Liver (tissue), 9 donors: ENCODE data around the gene STN1. TPM values are rescaled to one million over a fixed set of nuclear protein-coding genes. Genes with fewer than 3 reads are reported as not detected.
"Not testable (repeated sequence)": the region's sequence is repeated elsewhere in the genome, so short reads cannot be mapped to it uniquely, and the experiment has no call there.

Experiments
- DNase-seq: peaks from one replicate; pipeline ENCODE4 v3.0.0-alpha.2; 2017; ENCODE audit warnings: low spot score
- H3K27ac ChIP-seq, 2 donors: one replicate each; pipeline ENCODE4 v1.7.0; 2013; ENCODE audit warnings: inconsistent platforms in 2 of 2, low read length in 2 of 2, control low read depth in 1 of 2, low read depth in 1 of 2, mild to moderate bottlenecking in 1 of 2
- H3K27me3 ChIP-seq, 4 donors: one replicate each; pipeline versions ENCODE4 v1.6.1 to v1.7.0; 2013; ENCODE audit warnings: low read length in 3 of 4, inconsistent platforms in 1 of 4, mild to moderate bottlenecking in 1 of 4, moderate library complexity in 1 of 4; ENCODE audit not compliant: control insufficient read depth in 4 of 4, insufficient read depth in 4 of 4
- H3K36me3 ChIP-seq, 4 donors: one replicate each; pipeline versions ENCODE4 v1.6.1 to v1.7.0; 2013; ENCODE audit warnings: low read length in 3 of 4, mild to moderate bottlenecking in 3 of 4, low read depth in 1 of 4, moderate library complexity in 1 of 4; ENCODE audit not compliant: control insufficient read depth in 4 of 4, insufficient read depth in 3 of 4
- H3K4me1 ChIP-seq, 4 donors: one replicate each; pipeline versions ENCODE4 v1.6.1 to v1.7.0; 2013; ENCODE audit warnings: low read length in 3 of 4, mild to moderate bottlenecking in 3 of 4, moderate library complexity in 1 of 4; ENCODE audit not compliant: control insufficient read depth in 4 of 4, insufficient read depth in 4 of 4
- H3K4me3 ChIP-seq, 3 donors: one replicate each; pipeline versions ENCODE4 v1.6.1 to v1.7.0; 2013; ENCODE audit warnings: low read length in 3 of 3, control low read depth in 1 of 3, low read depth in 1 of 3, mild to moderate bottlenecking in 1 of 3
- H3K9ac ChIP-seq, 2 donors: one replicate each; pipeline ENCODE4 v1.7.0; 2013; ENCODE audit warnings: low read length in 2 of 2, mild to moderate bottlenecking in 2 of 2, moderate library complexity in 2 of 2, control low read depth in 1 of 2, low read depth in 1 of 2
- H3K9me3 ChIP-seq, 4 donors: one replicate each; pipeline versions ENCODE4 v1.6.1 to v1.7.0; 2013; ENCODE audit warnings: low read length in 3 of 4; ENCODE audit not compliant: control insufficient read depth in 4 of 4
- EGR1 ChIP-seq, 2 donors: IDR thresholded peaks; 2 replicates each; pipeline ENCODE4 v1.6.1; 2016 to 2018; ENCODE audit warnings: antibody characterized with exemption in 2 of 2, low read depth in 2 of 2
- FOXA1 ChIP-seq: IDR thresholded peaks from 2 replicates; pipeline ENCODE4 v1.6.1; 2016; ENCODE audit warnings: antibody characterized with exemption
- FOXA2 ChIP-seq: IDR thresholded peaks from 2 replicates; pipeline ENCODE4 v1.6.1; 2016; ENCODE audit warnings: antibody characterized with exemption
- GABPA ChIP-seq, 2 donors: IDR thresholded peaks in 1 of 2; conservative IDR thresholded peaks in 1 of 2; 2 replicates each; pipeline ENCODE4 v1.6.1; 2016; ENCODE audit warnings: antibody characterized with exemption in 2 of 2, mild to moderate bottlenecking in 1 of 2, moderate library complexity in 1 of 2
- HNF4A ChIP-seq, 2 donors: conservative IDR thresholded peaks; 2 replicates each; pipeline ENCODE4 v1.6.1; 2016; ENCODE audit warnings: antibody characterized with exemption in 2 of 2, mild to moderate bottlenecking in 2 of 2
- JUND ChIP-seq, 2 donors: IDR thresholded peaks; 2 replicates each; pipeline ENCODE4 v1.6.1; 2016; ENCODE audit warnings: antibody characterized with exemption in 2 of 2
- RAD21 ChIP-seq, 2 donors: IDR thresholded peaks; 2 replicates each; pipeline ENCODE4 v1.6.1; 2016; ENCODE audit warnings: antibody characterized with exemption in 2 of 2, mild to moderate bottlenecking in 2 of 2
- SP1 ChIP-seq: IDR thresholded peaks from 2 replicates; pipeline ENCODE4 v1.6.1; 2018; ENCODE audit warnings: antibody characterized with exemption, mild to moderate bottlenecking
- TAF1 ChIP-seq: conservative IDR thresholded peaks from 2 replicates; pipeline ENCODE4 v1.6.1; 2016; ENCODE audit warnings: antibody characterized with exemption, mild to moderate bottlenecking
- YY1 ChIP-seq: IDR thresholded peaks from 2 replicates; pipeline ENCODE4 v1.6.1; 2016; ENCODE audit warnings: antibody characterized with exemption, mild to moderate bottlenecking
- WGBS: extraction: QIAGEN DNeasy Blood & Tissue Kit; methylation state at CpG from one replicate; pipeline ENCODE4 v1.1.7; 2013; 5-methylcytosine and 5-hydroxymethylcytosine counted together
- polyA plus RNA-seq, 2 donors: library from polyadenylated mRNA; stranded (reverse) in 1 of 2; unstranded in 1 of 2; fragments of 200-250 nt in 1 of 2; fragments of >200 nt in 1 of 2; fragmentation: Nextera tagmentation in 1 of 2; extraction: Ambion mirVana in 1 of 2; gene quantifications; one replicate each; pipeline versions ENCODE4 v1.2.1 to v1.2.3, GENCODE V29; 2013 to 2015
- total RNA-seq, 2 donors: library from RNA; depleted of rRNA; stranded (reverse); fragments of >200 nt; gene quantifications; one replicate each; pipeline ENCODE4 v1.2.3, GENCODE V29; 2014
- TF ChIP-seq, protein P1 (sequence below): fragments of 150-350 bp; IDR thresholded peaks from 2 replicates; pipeline ENCODE4 v1.5.1; 2017; ENCODE audit warnings: improper control_type of control experiment, low read depth, low read length; ENCODE audit not compliant: missing input control
- TF ChIP-seq, protein P2 (sequence below): IDR thresholded peaks from 2 replicates; pipeline ENCODE4 v1.6.1; 2016; ENCODE audit warnings: antibody characterized with exemption
- TF ChIP-seq, protein P3 (sequence below): IDR thresholded peaks from 2 replicates; pipeline ENCODE4 v1.6.1; 2016; ENCODE audit warnings: antibody characterized with exemption
- TF ChIP-seq, protein P4 (sequence below): IDR thresholded peaks from 2 replicates; pipeline ENCODE4 v1.6.1; 2016; ENCODE audit warnings: antibody characterized with exemption
- TF ChIP-seq, protein P5 (sequence below): IDR thresholded peaks from 2 replicates; pipeline ENCODE4 v1.6.1; 2016; ENCODE audit warnings: antibody characterized with exemption, mild to moderate bottlenecking
- donor health status: healthy.
- donor health status: healthy.
- donor health status: healthy.
- donor health status: healthy.
- donor health status: healthy.

Gene STN1
- total and polyA plus RNA-seq, 4 donors, result 6.9 to 12.9 (median 8.0) TPM

DNA sequence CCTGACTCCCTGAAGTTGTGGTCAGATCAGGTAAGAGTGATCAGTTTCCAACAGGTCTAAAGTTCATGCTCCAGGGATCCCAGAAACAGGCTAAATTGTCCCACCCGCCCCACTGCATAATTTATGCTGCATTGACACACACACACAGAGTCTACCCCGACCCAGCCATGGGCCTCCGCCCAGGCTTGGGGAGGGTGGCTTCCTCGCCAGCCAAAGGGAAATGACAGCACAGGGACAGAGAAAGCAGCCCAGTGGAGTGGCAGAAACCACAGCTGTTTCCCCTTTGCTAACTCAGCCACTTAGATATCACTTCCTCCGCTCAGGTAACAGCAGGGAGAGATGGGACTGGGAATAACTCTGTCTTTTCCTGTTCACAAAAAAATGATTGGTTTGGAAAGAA, 72.0 kb downstream of the STN1 start:
- no peaks in the 10 kb centered on the region for H3K36me3 ChIP-seq
- TF ChIP-seq TAF1 (no peak), JUND (IDR thresholded peaks at IDR 0.05) (no peak), HNF4A (conservative IDR thresholded peaks at IDR 0.05) (no peak), FOXA2 (no peak), GABPA (IDR thresholded peaks at IDR 0.05 in 1 of 2, conservative IDR thresholded peaks at IDR 0.05 in 1 of 2) (no peak), EGR1 (IDR thresholded peaks at IDR 0.05; ENCODE audit: low read depth in 2 of 2) (no peak), YY1 (no peak), RAD21 (IDR thresholded peaks at IDR 0.05) (no peak), FOXA1 (no peak), SP1 (no peak)
- TF ChIP-seq, protein P1, sequence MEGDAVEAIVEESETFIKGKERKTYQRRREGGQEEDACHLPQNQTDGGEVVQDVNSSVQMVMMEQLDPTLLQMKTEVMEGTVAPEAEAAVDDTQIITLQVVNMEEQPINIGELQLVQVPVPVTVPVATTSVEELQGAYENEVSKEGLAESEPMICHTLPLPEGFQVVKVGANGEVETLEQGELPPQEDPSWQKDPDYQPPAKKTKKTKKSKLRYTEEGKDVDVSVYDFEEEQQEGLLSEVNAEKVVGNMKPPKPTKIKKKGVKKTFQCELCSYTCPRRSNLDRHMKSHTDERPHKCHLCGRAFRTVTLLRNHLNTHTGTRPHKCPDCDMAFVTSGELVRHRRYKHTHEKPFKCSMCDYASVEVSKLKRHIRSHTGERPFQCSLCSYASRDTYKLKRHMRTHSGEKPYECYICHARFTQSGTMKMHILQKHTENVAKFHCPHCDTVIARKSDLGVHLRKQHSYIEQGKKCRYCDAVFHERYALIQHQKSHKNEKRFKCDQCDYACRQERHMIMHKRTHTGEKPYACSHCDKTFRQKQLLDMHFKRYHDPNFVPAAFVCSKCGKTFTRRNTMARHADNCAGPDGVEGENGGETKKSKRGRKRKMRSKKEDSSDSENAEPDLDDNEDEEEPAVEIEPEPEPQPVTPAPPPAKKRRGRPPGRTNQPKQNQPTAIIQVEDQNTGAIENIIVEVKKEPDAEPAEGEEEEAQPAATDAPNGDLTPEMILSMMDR, result no peak
- TF ChIP-seq, protein P2, sequence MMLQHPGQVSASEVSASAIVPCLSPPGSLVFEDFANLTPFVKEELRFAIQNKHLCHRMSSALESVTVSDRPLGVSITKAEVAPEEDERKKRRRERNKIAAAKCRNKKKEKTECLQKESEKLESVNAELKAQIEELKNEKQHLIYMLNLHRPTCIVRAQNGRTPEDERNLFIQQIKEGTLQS, result no peak
- TF ChIP-seq, protein P3, sequence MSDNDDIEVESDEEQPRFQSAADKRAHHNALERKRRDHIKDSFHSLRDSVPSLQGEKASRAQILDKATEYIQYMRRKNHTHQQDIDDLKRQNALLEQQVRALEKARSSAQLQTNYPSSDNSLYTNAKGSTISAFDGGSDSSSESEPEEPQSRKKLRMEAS, result no peak
- TF ChIP-seq, protein P4, sequence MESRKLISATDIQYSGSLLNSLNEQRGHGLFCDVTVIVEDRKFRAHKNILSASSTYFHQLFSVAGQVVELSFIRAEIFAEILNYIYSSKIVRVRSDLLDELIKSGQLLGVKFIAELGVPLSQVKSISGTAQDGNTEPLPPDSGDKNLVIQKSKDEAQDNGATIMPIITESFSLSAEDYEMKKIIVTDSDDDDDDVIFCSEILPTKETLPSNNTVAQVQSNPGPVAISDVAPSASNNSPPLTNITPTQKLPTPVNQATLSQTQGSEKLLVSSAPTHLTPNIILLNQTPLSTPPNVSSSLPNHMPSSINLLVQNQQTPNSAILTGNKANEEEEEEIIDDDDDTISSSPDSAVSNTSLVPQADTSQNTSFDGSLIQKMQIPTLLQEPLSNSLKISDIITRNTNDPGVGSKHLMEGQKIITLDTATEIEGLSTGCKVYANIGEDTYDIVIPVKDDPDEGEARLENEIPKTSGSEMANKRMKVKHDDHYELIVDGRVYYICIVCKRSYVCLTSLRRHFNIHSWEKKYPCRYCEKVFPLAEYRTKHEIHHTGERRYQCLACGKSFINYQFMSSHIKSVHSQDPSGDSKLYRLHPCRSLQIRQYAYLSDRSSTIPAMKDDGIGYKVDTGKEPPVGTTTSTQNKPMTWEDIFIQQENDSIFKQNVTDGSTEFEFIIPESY, result no peak
- TF ChIP-seq, protein P5, sequence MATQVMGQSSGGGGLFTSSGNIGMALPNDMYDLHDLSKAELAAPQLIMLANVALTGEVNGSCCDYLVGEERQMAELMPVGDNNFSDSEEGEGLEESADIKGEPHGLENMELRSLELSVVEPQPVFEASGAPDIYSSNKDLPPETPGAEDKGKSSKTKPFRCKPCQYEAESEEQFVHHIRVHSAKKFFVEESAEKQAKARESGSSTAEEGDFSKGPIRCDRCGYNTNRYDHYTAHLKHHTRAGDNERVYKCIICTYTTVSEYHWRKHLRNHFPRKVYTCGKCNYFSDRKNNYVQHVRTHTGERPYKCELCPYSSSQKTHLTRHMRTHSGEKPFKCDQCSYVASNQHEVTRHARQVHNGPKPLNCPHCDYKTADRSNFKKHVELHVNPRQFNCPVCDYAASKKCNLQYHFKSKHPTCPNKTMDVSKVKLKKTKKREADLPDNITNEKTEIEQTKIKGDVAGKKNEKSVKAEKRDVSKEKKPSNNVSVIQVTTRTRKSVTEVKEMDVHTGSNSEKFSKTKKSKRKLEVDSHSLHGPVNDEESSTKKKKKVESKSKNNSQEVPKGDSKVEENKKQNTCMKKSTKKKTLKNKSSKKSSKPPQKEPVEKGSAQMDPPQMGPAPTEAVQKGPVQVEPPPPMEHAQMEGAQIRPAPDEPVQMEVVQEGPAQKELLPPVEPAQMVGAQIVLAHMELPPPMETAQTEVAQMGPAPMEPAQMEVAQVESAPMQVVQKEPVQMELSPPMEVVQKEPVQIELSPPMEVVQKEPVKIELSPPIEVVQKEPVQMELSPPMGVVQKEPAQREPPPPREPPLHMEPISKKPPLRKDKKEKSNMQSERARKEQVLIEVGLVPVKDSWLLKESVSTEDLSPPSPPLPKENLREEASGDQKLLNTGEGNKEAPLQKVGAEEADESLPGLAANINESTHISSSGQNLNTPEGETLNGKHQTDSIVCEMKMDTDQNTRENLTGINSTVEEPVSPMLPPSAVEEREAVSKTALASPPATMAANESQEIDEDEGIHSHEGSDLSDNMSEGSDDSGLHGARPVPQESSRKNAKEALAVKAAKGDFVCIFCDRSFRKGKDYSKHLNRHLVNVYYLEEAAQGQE, result no peak
- no peak for DNase-seq
- H3K4me1 ChIP-seq, result peaks cover 3 to 12% (median 5%) of the 10 kb centered on the region in 4 donors
- H3K9me3 ChIP-seq, result no peaks in the 10 kb centered on the region
- no peak overlapping the region for H3K4me3 ChIP-seq
- no peak overlapping the region for H3K27ac ChIP-seq
- no peak overlapping the region for H3K9ac ChIP-seq
- 67% methylated on average over 5 of the region's 5 CpGs for WGBS
- H3K27me3 ChIP-seq, result no peaks in the 10 kb centered on the region

DNA sequence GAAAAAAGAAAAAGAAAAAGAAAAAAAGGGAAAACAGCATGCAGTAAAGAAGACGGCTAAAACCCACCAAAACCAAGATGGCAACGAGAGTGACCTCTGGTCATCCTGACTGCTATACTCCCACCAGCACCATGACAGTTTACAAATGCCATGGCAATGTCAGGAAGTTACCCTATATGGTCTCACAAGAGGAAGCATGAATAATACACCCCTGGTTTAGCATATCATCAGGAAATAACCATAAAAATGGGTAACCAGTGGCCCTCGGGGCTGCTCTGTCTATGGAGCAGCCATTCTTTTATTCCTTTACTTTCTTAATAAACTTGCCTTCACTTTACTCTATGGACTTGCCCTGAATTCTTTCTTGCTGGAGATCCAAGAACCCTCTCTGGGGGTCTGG, 72.6 kb downstream of the STN1 start:
- DNase-seq, H3K4me3 ChIP-seq, H3K36me3 ChIP-seq, H3K9ac ChIP-seq, H3K27ac ChIP-seq, H3K27me3 ChIP-seq, H3K9me3 ChIP-seq: not testable (repeated sequence)
- 80% methylated on average over 3 of the region's 3 CpGs for WGBS
- H3K4me1 ChIP-seq, result peaks cover 3 to 11% (median 5%) of the 10 kb centered on the region in 4 donors
